ENCODE results near the gene P2RX4. TPM values are rescaled to one million over a fixed set of nuclear protein-coding genes. Genes with fewer than 3 reads are reported as not detected.

The P2RX4 gene
- total and polyA plus RNA-seq, 9 donors = 17.8 to 46.7 (median 26.6) TPM

DNA sequence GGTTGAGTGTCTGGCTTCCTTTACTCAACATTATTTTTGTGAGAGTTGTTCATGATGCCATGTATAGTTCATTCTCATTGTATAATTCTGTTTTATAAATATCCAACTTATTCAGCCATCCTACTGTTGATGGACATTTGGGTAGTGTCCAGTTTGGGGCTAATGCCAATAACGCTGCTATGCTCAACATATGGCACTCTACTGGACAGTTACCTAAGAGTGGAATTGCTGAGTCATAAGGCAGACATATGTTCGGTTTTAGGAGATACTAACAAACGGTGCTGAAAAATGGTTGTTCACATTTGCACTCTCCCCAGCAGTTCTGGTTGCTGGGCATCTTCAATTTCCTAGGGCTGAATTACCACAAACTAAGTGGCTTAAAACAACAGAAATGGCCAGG, 28.7 kb upstream of the P2RX4 start:
- no peak for DNase-seq
- 84 to 90% (median 86%) methylated on average over 3 of the region's 3 CpGs for WGBS, 3 donors
- TF ChIP-seq POLR2A (IDR thresholded peaks at IDR 0.05) = no peak
- TF ChIP-seq EP300 (IDR thresholded peaks at IDR 0.05) = no peak
- TF ChIP-seq, protein P1, sequence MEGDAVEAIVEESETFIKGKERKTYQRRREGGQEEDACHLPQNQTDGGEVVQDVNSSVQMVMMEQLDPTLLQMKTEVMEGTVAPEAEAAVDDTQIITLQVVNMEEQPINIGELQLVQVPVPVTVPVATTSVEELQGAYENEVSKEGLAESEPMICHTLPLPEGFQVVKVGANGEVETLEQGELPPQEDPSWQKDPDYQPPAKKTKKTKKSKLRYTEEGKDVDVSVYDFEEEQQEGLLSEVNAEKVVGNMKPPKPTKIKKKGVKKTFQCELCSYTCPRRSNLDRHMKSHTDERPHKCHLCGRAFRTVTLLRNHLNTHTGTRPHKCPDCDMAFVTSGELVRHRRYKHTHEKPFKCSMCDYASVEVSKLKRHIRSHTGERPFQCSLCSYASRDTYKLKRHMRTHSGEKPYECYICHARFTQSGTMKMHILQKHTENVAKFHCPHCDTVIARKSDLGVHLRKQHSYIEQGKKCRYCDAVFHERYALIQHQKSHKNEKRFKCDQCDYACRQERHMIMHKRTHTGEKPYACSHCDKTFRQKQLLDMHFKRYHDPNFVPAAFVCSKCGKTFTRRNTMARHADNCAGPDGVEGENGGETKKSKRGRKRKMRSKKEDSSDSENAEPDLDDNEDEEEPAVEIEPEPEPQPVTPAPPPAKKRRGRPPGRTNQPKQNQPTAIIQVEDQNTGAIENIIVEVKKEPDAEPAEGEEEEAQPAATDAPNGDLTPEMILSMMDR (IDR thresholded peaks at IDR 0.05) = no peak
- no peak overlapping the region for H3K4me3 ChIP-seq
- H3K27me3 ChIP-seq = no peaks in the 10 kb centered on the region
- intact Hi-C loops (cut with DNase I) = no loop called here
- H3K4me1 ChIP-seq (ENCODE audit: insufficient read depth) = peaks cover under 1% of the 10 kb centered on the region
- no peaks in the 10 kb centered on the region for H3K9me3 ChIP-seq
- H3K36me3 ChIP-seq = no peaks in the 10 kb centered on the region
- no peak overlapping the region for H3K27ac ChIP-seq

DNA sequence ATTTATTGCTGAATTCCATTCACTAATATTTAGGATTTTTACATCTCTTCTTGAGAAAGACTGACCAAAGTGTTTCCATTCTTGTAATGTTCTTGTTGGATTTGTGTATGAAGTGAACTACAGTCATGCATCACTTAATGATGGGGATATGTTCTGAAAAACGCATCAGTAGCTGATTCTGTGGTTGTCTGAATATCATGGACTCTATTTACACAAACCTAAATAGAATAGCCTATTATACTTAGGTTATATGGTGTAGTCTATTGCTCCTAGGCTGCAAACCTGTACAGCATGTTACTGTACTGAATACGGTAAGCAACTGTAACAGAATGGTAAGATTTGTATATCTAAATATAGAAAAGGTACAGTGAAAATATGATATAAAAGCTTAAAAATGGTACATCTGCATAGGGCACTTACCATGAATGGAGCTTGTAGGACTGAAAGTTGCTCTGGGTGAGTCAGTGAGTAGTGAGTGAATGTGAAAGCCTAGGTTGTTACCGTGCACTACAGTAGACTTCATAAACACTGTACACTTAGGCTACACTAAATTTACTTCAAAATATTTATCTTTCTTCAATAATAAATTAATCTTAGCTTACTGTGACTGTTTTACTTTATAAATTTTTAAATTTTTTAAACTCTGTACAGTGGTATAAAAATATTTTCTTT, 27.6 kb upstream of the P2RX4 start:
- no peak for DNase-seq
- H3K36me3 ChIP-seq = no peaks in the 10 kb centered on the region
- no peaks in the 10 kb centered on the region for H3K4me1 ChIP-seq (ENCODE audit: insufficient read depth)
- no peak overlapping the region for H3K27ac ChIP-seq
- intact Hi-C loops (cut with DNase I) = no loop called here
- no peak overlapping the region for H3K4me3 ChIP-seq
- no peaks in the 10 kb centered on the region for H3K27me3 ChIP-seq
- no peaks in the 10 kb centered on the region for H3K9me3 ChIP-seq
- 55 to 95% (median 91%) methylated on average over 3 of the region's 3 CpGs for WGBS, 3 donors
- TF ChIP-seq EP300 (IDR thresholded peaks at IDR 0.05) (no peak), POLR2A (IDR thresholded peaks at IDR 0.05) (no peak)
- TF ChIP-seq, protein P1 (IDR thresholded peaks at IDR 0.05) = no peak

DNA sequence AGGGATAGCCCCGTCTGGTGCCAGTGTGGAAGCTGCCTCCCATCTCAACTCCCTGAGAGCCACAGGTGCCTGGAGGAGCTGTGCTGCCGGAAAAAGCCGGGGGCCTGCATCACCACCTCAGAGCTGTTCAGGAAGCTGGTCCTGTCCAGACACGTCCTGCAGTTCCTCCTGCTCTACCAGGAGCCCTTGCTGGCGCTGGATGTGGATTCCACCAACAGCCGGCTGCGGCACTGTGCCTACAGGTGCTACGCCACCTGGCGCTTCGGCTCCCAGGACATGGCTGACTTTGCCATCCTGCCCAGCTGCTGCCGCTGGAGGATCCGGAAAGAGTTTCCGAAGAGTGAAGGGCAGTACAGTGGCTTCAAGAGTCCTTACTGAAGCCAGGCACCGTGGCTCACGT, 25.5 kb upstream of the P2RX4 start:
- no peak overlapping the region for H3K4me3 ChIP-seq
- WGBS, 3 donors = 88 to 90% (median 90%) methylated on average over 15 of the region's 15 CpGs
- no peaks in the 10 kb centered on the region for H3K36me3 ChIP-seq
- H3K4me1 ChIP-seq (ENCODE audit: insufficient read depth) = peaks cover 1% of the 10 kb centered on the region
- H3K27me3 ChIP-seq = no peaks in the 10 kb centered on the region
- no peak for DNase-seq
- H3K27ac ChIP-seq = no peak overlapping the region
- intact Hi-C loops (cut with DNase I) = no loop called here
- no peak for TF ChIP-seq EP300 (IDR thresholded peaks at IDR 0.05)
- no peaks in the 10 kb centered on the region for H3K9me3 ChIP-seq

DNA sequence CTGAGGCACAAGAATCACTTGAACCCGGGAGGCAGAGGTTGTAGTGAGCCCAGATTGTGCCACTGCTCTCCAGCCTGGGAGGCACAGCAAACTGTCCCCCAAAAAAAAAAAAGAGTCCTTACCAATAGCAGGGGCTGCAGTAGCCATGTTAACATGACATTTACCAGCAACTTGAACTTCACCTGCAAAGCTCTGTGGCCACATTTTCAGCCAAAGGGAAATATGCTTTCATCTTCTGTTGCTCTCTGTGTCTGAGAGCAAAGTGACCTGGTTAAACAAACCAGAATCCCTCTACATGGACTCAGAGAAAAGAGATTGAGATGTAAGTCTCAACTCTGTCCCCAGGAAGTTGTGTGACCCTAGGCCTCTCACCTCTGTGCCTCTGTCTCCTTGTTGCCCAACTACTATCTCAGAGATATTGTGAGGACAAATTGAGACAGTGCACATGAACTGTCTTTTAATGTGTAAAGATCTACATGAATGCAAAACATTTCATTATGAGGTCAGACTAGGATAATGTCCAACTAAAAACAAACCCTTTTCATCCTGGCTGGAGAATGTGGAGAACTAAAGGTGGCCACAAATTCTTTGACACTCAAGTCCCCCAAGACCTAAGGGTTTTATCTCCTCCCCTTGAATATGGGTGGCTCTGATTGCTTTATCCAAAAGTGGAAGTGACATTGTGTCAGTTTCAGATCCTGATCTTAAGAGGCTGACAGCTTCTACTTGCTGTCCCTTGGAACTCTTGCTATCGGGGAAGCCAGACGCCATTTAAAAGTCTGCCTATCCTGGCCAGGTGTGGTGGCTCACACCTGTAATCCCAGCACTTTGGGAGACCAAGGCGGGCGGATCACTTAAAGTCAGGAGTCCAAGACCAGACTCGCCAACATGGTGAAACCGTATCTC, 24.7 kb upstream of the P2RX4 start:
- H3K4me1 ChIP-seq (ENCODE audit: insufficient read depth) = peaks cover 4% of the 10 kb centered on the region
- DNase-seq = no peak
- no peak overlapping the region for H3K27ac ChIP-seq
- no peaks in the 10 kb centered on the region for H3K9me3 ChIP-seq
- intact Hi-C loops (cut with DNase I) = no loop called here
- WGBS, 3 donors = 94 to 98% (median 95%) methylated on average over 7 of the region's 7 CpGs
- no peaks in the 10 kb centered on the region for H3K27me3 ChIP-seq
- H3K4me3 ChIP-seq = no peak overlapping the region
- TF ChIP-seq EP300 (IDR thresholded peaks at IDR 0.05) (no peak), POLR2A (IDR thresholded peaks at IDR 0.05) (no peak)
- TF ChIP-seq, protein P1 (IDR thresholded peaks at IDR 0.05) = no peak
- H3K36me3 ChIP-seq = no peaks in the 10 kb centered on the region

DNA sequence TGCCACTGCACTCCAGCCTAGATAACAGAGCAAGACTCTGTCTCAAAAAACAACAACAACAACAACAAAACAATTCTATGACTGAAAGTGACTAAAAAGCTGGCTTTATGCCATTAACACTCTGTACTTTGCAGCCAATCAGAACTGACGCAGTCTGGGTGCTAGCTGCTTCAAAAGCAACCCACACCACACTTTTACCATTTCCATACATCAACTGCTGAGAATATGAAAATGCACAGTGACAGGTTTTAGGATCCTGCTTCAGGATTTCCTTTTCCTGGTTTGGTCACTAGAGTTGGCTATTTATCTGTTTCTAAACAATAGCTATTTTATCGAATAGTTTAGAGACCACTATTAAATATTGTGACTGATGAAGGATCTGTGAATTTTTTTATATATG, 23.1 kb upstream of the P2RX4 start:
- Histone ChIP-seq H3K4me3 (no peak overlapping the region), H3K27ac (no peak overlapping the region), H3K27me3 (no peaks in the 10 kb centered on the region), H3K4me1 (ENCODE audit: insufficient read depth) (peaks cover 4% of the 10 kb centered on the region), H3K9me3 (no peaks in the 10 kb centered on the region), H3K36me3 (no peaks in the 10 kb centered on the region)
- WGBS, 3 donors = 63 to 78% (median 74%) methylated on average over 2 of the region's 2 CpGs
- TF ChIP-seq, protein P1 (IDR thresholded peaks at IDR 0.05) = no peak
- TF ChIP-seq EP300 (IDR thresholded peaks at IDR 0.05) (no peak), POLR2A (IDR thresholded peaks at IDR 0.05) (no peak)
- intact Hi-C loops (cut with DNase I) = no loop called here
- DNase-seq = no peak
